ENCODE results near the gene GAS2. TPM values are rescaled to one million over a fixed set of nuclear protein-coding genes. Genes with fewer than 3 reads are reported as not detected.

The GAS2 gene
- polyA plus RNA-seq, 2 of the 4 experiments (the other 2 are of a cell fraction): 0.84 to 1.0 TPM

DNA sequence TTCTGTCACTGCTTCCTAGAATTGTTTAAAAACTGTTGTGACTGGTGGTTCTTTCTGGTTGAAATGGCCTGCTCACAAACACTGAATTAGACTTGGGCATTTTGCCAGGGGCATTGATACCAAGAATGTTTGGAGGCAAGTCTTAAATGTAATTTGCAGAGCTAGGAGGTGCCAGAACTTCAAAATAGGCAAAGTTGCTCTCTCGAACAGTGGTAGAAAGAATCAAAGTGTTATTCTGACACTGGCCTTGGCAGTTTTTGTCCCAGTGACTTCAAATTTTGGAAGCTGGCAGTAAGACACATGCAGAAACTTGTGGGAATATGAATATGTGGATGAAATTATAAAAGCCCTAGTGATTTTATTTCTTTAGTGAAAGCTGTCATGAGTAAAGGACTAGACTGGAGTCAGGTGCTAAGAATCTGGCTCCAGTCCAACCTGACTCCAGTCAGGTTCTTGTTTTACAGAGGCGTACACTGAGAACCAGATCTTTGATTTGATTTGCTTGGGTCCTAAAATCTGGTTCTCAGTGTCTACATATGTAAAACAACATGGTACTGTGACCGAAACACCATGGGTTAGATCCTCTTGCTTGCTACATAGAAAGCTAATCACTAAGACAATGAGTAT, 142.3 kb downstream of the GAS2 start (continued):
- TF ChIP-seq HOXA7 (CRISPR knock-in tag; IDR thresholded peaks at IDR 0.05) (no peak), KDM5A (IDR thresholded peaks at IDR 0.05) (no peak)

DNA sequence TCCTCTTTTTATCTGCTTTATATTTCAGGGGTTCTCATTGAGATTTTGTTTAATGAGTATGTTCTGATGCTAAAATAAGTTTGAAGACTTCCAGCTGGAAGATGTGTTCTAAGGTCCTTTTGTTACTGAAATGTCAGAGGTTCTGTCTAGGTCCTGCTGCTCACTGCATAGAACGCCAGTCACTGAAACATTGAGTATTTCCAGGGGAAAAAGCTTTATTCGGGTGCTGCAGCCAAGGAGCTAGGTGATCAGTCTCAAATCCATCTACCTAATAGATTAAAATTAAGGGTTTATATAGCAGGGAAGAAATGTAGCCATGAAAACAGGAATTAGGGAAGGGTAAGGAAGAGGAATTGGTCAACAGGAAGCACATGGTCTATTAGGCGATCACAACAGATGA, 143.5 kb downstream of the GAS2 start:
- TF ChIP-seq CHD4 (IDR thresholded peaks at IDR 0.05; ENCODE audit: borderline replicate concordance) (no peak), NR3C1 (IDR thresholded peaks at IDR 0.05) (no peak), ZNF302 (CRISPR knock-in tag; IDR thresholded peaks at IDR 0.05) (no peak), GATA3 (IDR thresholded peaks at IDR 0.05; ENCODE audit: borderline replicate concordance) (no peak), BHLHE40 (IDR thresholded peaks at IDR 0.05; ENCODE audit: low read depth, low read length) (no peak), KDM5A (IDR thresholded peaks at IDR 0.05) (no peak), EHF (CRISPR knock-in tag; IDR thresholded peaks at IDR 0.05) (no peak), JUNB (IDR thresholded peaks at IDR 0.05) (no peak), RCOR1 (IDR thresholded peaks at IDR 0.05; ENCODE audit: low read depth, low read length) (no peak), CBX8 (IDR thresholded peaks at IDR 0.05) (no peak), POLR2AphosphoS2 (conservative IDR thresholded peaks at IDR 0.05; ENCODE audit: low read length) (no peak), ZFP36 (IDR thresholded peaks at IDR 0.05; ENCODE audit: borderline replicate concordance, partially characterized antibody) (no peak)
- TF ChIP-seq, protein P1, sequence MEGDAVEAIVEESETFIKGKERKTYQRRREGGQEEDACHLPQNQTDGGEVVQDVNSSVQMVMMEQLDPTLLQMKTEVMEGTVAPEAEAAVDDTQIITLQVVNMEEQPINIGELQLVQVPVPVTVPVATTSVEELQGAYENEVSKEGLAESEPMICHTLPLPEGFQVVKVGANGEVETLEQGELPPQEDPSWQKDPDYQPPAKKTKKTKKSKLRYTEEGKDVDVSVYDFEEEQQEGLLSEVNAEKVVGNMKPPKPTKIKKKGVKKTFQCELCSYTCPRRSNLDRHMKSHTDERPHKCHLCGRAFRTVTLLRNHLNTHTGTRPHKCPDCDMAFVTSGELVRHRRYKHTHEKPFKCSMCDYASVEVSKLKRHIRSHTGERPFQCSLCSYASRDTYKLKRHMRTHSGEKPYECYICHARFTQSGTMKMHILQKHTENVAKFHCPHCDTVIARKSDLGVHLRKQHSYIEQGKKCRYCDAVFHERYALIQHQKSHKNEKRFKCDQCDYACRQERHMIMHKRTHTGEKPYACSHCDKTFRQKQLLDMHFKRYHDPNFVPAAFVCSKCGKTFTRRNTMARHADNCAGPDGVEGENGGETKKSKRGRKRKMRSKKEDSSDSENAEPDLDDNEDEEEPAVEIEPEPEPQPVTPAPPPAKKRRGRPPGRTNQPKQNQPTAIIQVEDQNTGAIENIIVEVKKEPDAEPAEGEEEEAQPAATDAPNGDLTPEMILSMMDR (IDR thresholded peaks at IDR 0.05): no peak
- TF ChIP-seq, protein P2, sequence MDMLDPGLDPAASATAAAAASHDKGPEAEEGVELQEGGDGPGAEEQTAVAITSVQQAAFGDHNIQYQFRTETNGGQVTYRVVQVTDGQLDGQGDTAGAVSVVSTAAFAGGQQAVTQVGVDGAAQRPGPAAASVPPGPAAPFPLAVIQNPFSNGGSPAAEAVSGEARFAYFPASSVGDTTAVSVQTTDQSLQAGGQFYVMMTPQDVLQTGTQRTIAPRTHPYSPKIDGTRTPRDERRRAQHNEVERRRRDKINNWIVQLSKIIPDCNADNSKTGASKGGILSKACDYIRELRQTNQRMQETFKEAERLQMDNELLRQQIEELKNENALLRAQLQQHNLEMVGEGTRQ (IDR thresholded peaks at IDR 0.05): no peak
- TF ChIP-seq, protein P3, sequence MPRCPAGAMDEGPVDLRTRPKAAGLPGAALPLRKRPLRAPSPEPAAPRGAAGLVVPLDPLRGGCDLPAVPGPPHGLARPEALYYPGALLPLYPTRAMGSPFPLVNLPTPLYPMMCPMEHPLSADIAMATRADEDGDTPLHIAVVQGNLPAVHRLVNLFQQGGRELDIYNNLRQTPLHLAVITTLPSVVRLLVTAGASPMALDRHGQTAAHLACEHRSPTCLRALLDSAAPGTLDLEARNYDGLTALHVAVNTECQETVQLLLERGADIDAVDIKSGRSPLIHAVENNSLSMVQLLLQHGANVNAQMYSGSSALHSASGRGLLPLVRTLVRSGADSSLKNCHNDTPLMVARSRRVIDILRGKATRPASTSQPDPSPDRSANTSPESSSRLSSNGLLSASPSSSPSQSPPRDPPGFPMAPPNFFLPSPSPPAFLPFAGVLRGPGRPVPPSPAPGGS (IDR thresholded peaks at IDR 0.05): no peak
- TF ChIP-seq, protein P4, sequence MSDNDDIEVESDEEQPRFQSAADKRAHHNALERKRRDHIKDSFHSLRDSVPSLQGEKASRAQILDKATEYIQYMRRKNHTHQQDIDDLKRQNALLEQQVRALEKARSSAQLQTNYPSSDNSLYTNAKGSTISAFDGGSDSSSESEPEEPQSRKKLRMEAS (IDR thresholded peaks at IDR 0.05): no peak
- H3K4me1 ChIP-seq: no peaks in the 10 kb centered on the region
- no peak overlapping the region for H3K4me2 ChIP-seq
- DNase-seq (ENCODE audit: low read depth in 1 of 2, low spot score in 1 of 2) (no peak), ATAC-seq (no peak), FAIRE-seq (no peak)
- no peak overlapping the region for H3K27ac ChIP-seq
- no peak overlapping the region for H3K4me3 ChIP-seq
- CTCF ChIA-PET: interaction anchor here (1.1 kb wide), 1 partner anchor 365 kb away, joined by 4 read pairs; no protein-coding TSS in a partner anchor
- POLR2A ChIA-PET: no interaction called here
- peaks cover 14% of the 10 kb centered on the region for H3K9me3 ChIP-seq
- 28% methylated on average over 3 of the region's 3 CpGs for WGBS (ENCODE audit: missing lambda C conversion rate)

DNA sequence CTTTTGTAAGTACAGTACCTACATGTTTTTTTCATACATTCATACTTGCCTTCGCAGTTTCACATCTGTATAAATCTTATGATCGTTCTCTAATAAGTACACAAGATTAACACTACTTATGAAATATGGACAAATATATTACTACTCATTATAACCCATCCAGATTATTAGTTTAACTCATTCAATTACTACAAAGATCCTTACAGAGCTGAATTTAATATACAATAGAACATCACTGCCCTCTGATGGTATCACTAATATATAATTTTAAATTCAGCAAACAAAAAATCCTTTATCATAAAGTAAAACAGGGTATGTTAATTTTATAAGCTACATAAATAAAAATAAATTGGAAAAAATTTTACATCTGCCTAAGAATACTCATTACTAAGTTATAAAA, 155.8 kb downstream of the GAS2 start:
- Histone ChIP-seq H3K4me3 (no peak overlapping the region), H3K27ac (no peak overlapping the region), H3K4me2 (no peak overlapping the region), H3K4me1 (no peaks in the 10 kb centered on the region), H3K9me3 (no peaks in the 10 kb centered on the region)
- DNase-seq (ENCODE audit: low read depth in 1 of 2, low spot score in 1 of 2) (no peak), FAIRE-seq (no peak), ATAC-seq (no peak)
- POLR2A ChIA-PET: no interaction called here
- TF ChIP-seq RNF2 (IDR thresholded peaks at IDR 0.05; ENCODE audit: borderline replicate concordance, low read depth): no peak
- TF ChIP-seq, protein P2 (IDR thresholded peaks at IDR 0.05): no peak
- TF ChIP-seq MAFK (IDR thresholded peaks at IDR 0.05; ENCODE audit: partially characterized antibody): no peak
- TF ChIP-seq, protein P5, sequence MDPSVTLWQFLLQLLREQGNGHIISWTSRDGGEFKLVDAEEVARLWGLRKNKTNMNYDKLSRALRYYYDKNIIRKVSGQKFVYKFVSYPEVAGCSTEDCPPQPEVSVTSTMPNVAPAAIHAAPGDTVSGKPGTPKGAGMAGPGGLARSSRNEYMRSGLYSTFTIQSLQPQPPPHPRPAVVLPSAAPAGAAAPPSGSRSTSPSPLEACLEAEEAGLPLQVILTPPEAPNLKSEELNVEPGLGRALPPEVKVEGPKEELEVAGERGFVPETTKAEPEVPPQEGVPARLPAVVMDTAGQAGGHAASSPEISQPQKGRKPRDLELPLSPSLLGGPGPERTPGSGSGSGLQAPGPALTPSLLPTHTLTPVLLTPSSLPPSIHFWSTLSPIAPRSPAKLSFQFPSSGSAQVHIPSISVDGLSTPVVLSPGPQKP (IDR thresholded peaks at IDR 0.05; ENCODE audit: low read depth, low read length): no peak
- TF ChIP-seq KDM5A (IDR thresholded peaks at IDR 0.05): no peak
- TF ChIP-seq EHF (CRISPR knock-in tag; IDR thresholded peaks at IDR 0.05): no peak
- no peak for TF ChIP-seq NPAS2 (CRISPR knock-in tag; IDR thresholded peaks at IDR 0.05; ENCODE audit: borderline replicate concordance)
- no peak for TF ChIP-seq FOSL2 (IDR thresholded peaks at IDR 0.05)
- no peak for TF ChIP-seq FOSL2 (CRISPR knock-in tag; IDR thresholded peaks at IDR 0.05)
- TF ChIP-seq POLR2AphosphoS2 (conservative IDR thresholded peaks at IDR 0.05; ENCODE audit: low read length): no peak
- TF ChIP-seq, protein P6, sequence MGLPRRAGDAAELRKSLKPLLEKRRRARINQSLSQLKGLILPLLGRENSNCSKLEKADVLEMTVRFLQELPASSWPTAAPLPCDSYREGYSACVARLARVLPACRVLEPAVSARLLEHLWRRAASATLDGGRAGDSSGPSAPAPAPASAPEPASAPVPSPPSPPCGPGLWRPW (IDR thresholded peaks at IDR 0.05): no peak
- no peak for TF ChIP-seq CHD2 (IDR thresholded peaks at IDR 0.05; ENCODE audit: low read length, partially characterized antibody)
- CTCF ChIA-PET: no interaction called here
- WGBS (ENCODE audit: missing lambda C conversion rate): 71% methylated on average over 2 of the region's 2 CpGs

Data from A549 (cell line).